Fibroblast of villous mesenchyme (primary cell): Measurements from ENCODE around the gene RGS6. TPM values are rescaled to one million over a fixed set of nuclear protein-coding genes. Genes with fewer than 3 reads are reported as not detected.

Experiments used
- DNase-seq: peaks from one replicate; pipeline ENCODE4 v3.0.0-alpha.2; 2010; ENCODE audit warnings: low read depth
- H3K4me3 ChIP-seq: 2 replicates; pipeline ENCODE4 v1.5.1; 2011; ENCODE audit warnings: low read depth, mild to moderate bottlenecking, low read length
- CTCF ChIP-seq: IDR thresholded peaks from 2 replicates; pipeline ENCODE4 v1.5.1; 2012; ENCODE audit warnings: low read depth, mild to moderate bottlenecking, low read length; ENCODE audit not compliant: insufficient read depth
- total RNA-seq: library from RNA; depleted of rRNA; stranded (reverse); fragments of >200 nt; gene quantifications from 2 replicates; pipeline ENCODE4 v1.2.3, GENCODE V29; 2012

Gene RGS6
- total RNA-seq, 1 donor, result not detected

DNA sequence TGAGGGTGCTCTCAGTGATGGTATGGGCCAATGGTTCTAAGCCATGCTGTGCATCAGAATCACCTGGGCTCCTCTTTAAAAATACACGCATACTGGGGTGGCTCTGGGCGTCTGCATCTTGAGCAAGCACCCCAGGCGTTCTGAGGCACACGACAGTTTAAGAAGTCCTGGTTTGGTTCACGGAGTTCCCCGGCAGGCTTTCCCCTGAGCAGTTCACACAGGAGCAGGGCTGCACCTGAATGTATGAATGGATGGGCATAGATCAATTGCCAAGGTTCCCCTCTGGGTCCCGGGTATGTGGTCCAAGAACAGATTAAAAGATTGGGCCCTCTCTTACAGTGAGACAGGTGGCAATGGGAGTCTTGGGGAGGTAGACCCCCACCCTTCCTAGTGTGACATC, 566.4 kb downstream of the RGS6 start:
- no peak for DNase-seq
- TF ChIP-seq CTCF, result no peak
- no peak overlapping the region for H3K4me3 ChIP-seq

GRCh38 chr14:72499746-72500145, 567.5 kb downstream of the RGS6 start:
- no peak for TF ChIP-seq CTCF
- no peak overlapping the region for H3K4me3 ChIP-seq
- no peak for DNase-seq

GRCh38 chr14:72500234-72500838, 568.1 kb downstream of the RGS6 start:
- H3K4me3 ChIP-seq, result no peak overlapping the region
- TF ChIP-seq CTCF, result no peak
- DNase-seq, result no peak

DNA sequence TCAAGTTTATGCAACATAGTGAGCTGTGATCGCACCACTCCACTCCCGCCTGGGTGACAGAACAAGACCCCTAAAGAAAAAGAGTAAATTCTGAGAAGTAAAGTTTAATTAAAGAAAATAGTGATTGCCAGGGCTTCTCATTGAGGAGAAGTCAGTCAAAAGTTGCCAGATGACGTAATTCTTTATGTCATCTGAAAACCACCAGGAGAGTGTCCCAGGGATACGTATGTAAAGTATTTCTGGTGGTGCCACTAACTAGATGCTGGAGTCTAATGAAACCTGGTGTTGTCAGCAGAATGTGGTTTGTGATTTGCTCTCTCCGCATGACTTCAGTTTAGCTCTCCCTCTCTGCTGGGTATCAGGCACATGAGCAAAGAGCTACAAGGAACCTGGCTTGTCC, 569.2 kb downstream of the RGS6 start:
- no peak for TF ChIP-seq CTCF
- no peak for DNase-seq
- H3K4me3 ChIP-seq, result no peak overlapping the region

DNA sequence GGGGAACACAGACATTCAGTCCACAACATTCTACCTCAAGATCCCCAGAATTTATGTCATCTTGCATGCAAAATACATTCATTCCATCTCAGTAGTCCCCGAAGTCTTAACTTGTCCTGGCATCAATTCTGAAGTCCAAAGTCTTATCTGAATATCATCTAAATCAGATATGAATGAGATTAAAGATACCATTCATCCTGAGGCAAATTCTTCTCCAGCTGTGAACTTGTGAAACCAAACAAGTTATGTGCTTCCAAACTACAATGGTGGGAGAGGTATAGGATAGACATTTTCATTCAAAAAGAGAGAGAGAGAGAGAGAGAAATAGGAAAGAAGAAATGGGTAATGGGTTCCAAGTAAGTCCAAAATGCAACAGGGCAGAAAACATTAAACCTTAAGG, 571.0 kb downstream of the RGS6 start:
- H3K4me3 ChIP-seq, result no peak overlapping the region
- TF ChIP-seq CTCF, result no peak
- DNase-seq, result no peak

GRCh38 chr14:72503696-72504368, 571.6 kb downstream of the RGS6 start:
- TF ChIP-seq CTCF, result no peak
- no peak overlapping the region for H3K4me3 ChIP-seq
- no peak for DNase-seq

DNA sequence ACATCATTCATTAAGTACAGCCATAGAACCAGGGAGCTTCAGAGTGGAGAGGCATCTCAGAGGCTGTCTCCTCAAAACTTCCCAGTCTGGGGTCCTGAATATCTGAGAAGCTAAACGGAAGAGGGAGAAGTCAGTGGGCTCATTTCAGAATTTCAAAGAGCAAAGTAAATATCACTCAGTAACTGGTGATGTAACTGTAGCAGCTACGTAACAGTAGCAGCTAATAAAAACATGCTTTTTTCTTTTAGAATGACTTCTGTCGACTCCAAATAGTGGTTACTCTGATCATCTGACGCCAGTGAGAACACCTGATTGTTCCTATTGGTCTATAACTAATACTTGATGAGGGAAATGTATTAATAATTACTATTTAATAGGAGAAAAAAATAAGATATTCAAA, 578.3 kb downstream of the RGS6 start:
- no peak for DNase-seq
- H3K4me3 ChIP-seq, result no peak overlapping the region
- no peak for TF ChIP-seq CTCF
